Stimulated activated CD4-positive, alpha-beta T cell treated with anti-CD3 and anti-CD28 coated beads, Interleukin-12 subunit alpha, Interleukin-12 subunit beta, amount 100 ng/mL, for 24 hours (primary cell): Measurements from ENCODE around the gene DOCK6.

Experiments used
- DNase-seq, 2 experiments: peaks; one replicate each; pipeline ENCODE4 v3.0.0-alpha.2; 2020; ENCODE audit warnings: low read depth in 2 of 2

Gene DOCK6

DNA sequence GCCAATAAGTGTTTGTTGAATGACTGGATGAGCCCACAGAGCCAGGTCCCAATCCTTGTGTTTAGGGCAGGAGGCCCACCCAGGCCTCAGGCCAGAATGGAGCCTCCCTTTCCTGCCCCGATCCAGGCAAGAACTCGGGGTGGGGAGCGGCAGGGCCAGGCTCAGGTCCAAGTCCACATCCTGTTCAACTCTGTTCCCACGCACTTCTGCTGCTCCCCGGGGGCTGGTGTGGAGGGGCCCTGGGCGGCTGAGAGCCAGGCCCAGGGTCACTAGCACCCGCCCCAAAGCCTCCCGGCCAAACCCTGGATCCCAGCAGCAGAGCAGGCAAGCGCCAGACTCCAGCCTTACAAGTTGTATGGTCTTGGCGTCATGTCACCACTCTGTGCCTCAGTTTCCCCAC lies 14.9 kb downstream of the DOCK6 start:
- no peak for DNase-seq

DNA sequence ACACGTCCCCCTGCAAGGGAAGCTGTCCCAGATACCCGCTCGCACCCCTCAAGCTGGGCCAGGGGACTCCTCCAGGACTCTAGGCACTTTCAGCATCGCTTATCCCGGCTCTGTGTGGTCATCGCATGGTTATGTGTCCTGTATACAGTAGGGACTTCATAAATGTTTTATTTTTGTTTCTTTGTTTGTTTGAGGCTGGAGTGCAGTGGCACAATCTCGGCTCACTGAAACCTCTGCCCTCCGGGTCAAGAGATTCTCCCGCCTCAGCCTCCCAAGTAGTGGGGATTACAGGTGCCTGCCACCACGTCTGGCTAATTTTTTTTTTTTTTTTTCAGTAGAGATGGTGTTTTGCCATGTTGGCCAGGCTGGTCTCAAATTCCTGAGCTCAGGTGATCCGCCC lies 15.4 kb downstream of the DOCK6 start:
- no peak for DNase-seq

DNA sequence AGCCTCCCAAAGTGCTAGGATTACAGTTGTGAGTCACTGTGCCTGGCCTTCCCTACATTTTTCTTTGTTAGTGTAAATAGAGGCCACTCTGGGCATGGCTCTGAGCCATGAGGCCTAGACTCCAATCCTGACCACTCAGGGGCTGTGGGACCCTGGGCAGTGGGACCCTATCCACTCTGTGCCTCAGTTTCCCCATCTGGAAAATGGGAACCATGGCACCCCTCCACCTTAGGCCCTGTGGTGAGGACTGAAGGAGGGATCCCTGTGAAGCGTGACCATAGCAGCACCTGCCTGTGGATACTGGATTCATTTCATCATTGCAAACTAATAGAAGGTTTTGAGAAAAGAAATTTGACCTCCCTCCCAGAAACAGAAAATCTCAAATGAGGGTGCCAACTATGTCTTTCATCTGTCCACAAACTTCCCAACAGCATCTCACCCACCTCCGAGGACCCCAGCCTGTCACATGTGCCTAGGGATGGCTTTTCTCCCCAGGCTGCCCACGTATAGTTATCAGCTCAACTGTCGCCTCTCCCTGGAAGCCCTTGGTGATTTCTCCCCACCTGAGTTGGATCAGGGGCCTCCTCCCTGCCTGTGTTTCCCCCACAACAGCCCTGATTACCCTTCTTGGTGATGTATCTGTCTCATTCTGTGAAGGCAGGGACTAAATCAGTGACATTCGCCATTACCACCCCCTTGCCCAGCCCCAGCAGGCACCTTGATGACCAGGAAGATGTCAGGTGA lies 17.3 kb downstream of the DOCK6 start:
- no peak for DNase-seq

DNA sequence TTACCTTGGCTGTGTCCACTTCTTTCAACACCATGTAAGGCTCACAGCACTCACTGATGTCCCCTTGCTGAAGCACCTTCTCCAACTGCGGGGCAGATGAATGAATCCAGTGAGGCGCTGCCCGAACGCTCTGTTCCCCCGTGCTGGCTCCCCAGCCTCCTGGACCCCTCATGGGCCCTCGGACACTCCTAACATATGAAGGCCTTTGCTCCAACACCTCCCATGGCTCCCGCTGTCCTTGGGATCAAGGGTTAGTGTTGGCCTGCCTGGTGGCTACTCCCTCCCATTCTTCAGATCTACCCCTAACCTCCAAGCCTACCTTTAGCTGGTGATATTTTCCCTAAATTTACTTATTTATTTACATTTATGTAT lies 18.5 kb downstream of the DOCK6 start:
- DNase-seq = no peak

DNA sequence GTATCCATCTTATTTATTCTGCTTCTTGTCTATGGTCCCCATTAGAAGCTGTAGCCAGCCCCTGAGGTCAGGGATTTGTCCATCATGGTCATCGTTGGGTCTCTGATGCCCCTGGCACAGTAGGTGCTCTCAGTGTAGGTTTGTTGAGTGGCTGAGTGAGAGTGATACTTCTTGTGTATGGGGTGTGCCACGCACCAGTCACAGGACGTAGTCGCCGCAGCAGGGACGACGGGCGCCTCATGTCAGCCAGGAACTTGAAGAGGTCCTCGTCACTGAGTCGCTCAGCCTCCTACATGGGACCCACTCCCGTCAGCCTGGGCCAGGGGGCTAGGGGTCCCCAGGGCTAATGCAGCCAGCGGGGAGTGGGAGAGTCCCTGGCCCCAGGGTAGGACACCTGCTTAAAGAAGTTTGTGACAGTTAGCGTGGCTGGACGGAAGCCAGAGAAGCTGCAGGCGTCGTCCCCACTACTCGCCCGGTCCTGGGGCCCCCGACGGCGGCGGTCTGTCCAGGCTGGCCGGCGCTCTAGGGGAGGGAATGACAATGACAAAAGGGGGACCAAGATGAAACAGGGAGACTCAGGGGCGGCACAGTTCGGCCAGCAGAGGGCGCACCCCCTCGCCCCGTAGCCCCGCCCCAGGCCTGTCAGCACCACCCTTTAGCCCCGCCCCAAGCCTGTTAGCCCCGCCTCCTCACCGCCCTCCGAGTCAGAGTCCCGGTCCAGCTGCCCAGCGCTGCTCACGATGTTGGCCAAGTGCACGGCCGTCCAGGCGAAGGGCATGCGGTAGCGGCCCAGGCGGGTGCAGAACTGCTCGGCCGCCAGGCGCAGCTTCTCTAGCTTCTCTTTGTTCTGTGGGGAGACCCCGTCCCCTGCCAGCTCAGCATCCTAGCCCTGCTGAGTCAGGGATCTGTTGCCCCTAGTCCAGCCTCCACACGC lies 19.2 kb downstream of the DOCK6 start:
- DNase-seq = peak; percentile 73 to 94

DNA sequence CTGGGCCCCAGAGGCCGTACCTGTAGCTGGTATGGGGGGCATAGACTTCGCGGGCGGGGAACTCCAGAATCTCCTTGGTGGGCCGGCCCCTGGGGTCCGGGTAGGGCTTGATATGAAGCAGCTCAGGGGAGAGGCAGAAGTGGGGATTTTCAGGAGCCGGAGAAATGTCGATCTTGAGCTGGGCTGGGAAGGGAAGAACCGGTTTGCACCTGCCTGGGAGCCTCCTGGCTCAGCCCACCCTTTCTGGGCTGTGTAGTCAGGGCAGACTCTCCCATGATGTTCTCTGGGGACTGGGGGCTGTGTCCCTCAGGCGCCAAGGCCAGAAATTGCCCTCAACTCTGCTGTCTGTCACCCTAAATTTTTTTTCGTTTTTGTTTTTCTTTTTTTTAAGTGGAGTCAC lies 20.3 kb downstream of the DOCK6 start:
- DNase-seq = no peak

DNA sequence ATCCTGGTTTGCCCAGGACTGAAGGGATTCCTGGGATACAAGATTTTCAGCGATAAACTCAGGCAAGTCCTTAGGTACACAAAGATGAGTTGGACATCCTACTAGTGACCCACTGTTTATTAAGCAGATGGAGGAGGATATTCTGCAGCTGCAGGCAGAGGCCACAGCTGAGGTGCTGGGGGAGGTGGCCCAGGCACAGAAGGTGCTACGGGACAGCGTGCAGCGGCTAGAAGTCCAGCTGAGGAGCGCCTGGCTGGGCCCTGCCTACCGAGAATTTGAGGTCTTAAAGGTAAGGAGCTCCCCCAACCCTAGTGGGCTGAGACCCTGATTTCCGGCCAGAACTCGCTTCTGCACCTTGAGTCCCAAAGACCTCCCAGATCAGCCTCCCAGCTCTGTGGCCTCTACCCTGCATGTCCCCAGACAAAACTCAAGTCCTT lies 22.3 kb downstream of the DOCK6 start:
- DNase-seq = no peak

DNA sequence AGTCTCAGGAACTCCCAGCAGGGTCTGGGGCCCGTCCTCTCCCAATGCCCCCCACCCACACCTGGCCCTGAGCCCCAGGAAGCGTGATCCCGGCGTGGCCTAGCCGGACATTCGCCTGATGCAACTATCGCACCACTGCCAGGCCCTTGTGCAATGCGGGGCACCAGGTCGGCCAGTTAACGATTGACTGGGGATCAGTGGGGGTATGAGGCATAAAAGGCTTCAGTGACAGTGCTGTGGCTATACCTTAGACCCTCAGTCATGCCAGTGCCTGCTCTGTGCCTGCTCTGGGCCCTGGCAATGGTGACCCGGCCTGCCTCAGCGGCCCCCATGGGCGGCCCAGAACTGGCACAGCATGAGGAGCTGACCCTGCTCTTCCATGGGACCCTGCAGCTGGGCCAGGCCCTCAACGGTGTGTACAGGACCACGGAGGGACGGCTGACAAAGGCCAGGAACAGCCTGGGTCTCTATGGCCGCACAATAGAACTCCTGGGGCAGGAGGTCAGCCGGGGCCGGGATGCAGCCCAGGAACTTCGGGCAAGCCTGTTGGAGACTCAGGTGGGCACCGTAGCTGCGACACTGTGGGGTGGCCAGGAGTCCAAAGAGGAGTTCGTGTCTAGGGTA lies 22.8 kb downstream of the DOCK6 start, which contains the start of gene ANGPTL8:
ANGPTL8 (plus strand) TSS at position 243 of the 624 bp plus-strand sequence; CDS start at position 262, 19 bp downstream.
- no peak for DNase-seq

DNA sequence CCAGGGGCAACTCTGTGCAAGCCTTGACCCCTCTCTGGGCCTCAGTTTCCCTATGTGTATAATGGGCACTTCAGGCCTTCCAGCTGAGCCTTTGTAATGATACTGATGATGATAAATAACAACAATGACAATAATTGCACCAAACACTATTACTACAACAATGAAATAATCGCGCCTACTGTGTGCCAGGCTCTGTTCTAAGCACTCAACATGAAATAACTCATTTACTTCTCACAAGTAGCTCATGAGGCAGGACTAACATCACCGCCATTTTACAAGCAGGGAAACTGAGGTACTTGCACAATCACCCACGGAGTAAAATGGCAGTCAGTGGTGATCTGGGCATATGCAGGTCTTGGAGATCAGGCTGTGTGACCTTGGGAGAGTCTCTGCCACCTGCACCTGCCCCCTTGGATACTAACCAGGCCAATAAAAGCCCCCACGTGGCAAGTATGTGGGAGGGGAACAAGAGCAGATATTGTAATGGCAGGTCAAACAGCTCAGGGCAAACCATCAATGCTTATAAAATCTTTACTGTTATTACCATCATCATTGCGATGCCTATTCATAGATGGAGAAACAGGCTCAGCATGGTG lies 23.4 kb downstream of the DOCK6 start:
- DNase-seq = no peak

DNA sequence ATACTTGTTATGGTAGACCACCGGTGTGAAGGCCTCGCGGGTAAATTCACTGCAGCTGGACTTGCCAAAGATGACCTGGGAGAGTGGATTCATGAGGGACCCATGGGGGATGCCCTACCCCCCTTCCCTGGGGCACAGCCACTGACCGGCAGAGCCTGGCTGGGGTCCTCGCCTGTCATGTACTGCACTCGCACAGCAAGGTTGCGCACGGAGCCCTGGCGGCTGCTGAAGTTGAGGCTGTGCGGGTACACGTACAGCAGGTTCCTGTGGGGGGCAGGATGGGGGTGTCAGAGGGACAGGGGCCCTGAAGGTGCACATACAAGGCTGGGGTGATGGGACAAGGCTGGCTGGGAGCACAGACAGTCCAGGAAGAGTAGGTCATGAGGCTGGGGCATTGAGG lies 24.3 kb downstream of the DOCK6 start:
- DNase-seq = no peak

DNA sequence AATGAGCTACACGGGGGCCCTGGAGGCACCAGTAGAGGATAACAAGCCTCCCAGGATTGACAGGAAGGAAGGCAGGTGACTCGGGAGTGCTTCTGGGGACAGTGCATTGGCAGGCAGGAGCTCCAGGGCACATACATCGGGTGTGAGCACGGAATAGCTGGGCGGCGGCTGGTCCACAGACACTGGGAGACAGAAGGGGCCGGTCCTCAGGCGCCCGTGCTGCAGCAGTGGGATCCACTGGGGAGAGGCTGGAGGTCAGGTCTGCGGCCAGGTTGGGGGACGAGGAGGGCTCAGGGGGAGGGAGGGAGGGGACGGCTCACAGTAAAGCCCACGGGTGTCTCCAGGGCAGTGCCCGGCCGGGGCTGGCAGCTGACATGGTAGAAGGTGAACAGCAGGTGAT lies 25.0 kb downstream of the DOCK6 start:
- no peak for DNase-seq

DNA sequence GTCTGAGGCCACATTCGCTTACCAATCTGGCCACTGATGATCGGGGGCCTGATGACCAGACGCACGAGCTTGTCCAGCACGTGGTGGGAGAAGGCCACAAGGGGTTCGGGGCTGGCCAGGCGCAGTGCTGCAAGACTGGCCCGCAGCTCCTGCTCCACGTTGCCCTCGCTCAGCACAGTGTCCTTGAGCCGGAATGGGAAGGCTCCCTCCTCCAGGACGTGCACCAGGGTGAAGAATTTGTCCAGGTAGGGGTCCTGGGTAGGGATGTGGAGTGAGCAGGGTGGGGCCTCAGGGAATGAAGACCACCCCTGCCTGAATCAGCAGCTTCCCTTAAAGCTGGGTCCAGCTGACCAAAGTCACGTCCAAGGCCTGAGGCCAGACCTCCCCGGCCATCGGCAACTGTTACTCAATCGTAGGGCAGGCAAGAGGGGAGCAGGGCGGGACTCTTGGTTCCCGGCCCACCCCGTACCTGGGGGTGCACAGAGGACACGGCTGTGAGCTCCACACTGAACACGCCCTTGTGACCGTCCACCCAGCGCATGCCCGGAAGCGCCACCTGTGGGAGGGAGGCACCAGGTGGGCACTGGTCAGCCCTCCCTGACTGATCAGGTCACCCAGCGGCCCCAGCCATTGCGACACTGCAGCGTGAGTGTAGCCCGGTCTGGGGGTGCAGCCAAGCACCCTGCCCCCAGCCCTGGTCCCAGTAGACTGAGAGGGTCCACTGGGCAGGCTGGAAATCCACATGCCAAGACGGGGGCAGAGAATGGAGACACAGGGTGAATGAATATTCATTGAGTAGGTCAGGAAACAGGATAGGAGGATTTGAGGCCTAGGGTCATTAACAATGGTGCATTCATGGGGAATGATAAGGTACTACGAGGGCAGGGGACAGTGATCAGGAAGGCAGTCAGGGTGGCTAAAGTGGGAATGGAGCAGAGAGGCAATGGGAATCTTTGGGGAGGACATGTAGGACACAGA lies 25.7 kb downstream of the DOCK6 start:
- no peak for DNase-seq

DNA sequence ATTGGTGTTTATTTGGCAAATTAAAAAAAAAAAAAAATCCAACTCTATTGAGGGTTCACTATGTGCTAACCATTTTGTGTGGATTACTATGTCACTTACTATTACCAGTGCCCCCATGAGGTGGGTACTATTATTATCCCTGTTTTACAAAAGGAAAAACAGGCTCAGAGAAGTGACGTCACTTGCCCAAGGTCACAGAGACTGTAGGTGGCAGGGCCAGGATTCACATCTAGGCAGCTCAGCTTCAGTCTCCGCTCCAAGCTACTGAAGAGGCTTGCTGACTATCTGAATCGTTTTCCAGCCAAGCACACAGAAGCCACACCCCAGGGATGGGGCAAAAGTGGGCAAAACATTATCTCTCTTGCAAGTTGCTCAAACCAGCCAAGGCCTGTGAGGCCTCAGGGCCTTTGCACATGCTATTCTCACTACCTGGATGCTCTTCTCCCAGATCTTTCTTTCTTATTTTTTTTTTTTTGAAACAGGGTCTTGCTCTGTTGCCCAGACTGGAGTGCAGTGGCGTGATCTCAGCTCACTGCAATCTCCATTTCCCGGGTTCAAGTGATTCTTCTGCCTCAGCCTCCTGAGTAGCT lies 27.7 kb downstream of the DOCK6 start:
- DNase-seq = no peak

DNA sequence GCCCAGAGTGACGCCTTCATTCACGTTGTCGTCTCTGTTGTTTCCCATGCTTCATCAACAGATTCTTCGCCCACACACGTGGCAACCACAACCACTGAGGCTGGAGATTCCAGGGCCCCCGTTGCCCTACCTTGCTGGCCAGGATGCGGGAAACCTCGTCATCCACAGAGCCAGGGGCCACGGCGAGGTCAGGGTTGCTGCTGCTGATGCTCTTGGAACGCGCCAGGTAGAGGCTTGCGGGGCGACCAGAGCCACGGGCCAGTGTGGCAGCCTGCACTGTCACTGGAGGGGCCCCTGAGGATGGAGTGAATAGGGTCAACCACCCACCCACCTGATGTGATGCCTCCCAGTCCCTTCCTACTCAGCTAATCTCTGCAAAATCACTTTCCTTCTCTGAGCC lies 29.3 kb downstream of the DOCK6 start:
- DNase-seq = no peak

DNA sequence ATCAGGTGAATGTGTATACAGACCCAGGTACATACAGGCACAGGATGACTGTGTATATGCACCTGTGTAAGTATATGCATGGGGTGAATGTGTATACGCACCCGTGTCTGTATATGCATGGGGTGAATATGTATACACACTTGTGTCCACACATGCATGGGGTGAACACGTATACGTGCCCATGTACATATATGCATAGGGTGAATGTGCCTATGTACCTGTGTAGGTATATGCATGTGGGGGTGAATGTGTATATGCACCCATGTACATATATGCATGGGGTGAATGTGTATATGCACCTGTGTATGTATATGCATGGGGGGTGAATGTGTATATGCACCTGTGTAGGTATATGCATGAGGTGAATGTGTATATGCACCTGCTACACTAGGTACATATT lies 29.8 kb downstream of the DOCK6 start:
- no peak for DNase-seq

DNA sequence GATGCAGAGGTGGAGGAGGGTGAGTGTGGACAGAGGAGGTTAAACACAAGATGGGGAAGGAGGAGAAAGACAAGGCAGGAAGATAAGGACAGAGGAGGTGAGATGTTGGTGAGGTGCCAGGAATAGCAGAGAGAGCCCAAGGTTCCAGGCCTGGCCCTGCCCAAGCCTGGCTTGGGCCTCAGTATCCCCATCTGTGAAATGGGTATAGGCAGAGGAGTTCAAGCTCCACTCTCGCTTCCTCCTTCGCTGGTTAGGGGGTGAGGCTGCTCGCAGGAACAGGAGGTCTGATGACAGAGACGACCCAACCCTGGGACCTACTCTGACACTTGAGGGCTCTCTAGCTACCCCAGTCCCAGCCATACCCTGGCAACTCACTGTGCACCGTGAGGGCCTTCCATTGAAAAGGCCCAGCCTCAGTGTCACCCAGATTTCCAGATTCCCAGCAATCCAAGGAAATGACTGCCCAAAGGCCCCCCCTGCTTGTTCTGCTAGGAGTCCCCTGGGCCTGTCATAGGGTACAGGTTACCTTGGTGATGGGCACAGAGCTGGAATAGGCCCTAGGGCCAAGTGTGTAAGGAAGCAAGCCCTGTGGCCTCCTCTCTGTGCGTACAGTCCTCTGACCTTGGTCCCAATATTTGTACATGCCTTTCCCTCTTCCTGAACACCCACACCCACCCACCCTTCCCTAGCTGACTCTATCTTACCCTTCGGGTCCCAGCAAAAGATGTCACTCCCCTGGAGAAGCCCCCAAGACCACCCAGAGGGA lies 31.5 kb downstream of the DOCK6 start:
- DNase-seq = no peak

DNA sequence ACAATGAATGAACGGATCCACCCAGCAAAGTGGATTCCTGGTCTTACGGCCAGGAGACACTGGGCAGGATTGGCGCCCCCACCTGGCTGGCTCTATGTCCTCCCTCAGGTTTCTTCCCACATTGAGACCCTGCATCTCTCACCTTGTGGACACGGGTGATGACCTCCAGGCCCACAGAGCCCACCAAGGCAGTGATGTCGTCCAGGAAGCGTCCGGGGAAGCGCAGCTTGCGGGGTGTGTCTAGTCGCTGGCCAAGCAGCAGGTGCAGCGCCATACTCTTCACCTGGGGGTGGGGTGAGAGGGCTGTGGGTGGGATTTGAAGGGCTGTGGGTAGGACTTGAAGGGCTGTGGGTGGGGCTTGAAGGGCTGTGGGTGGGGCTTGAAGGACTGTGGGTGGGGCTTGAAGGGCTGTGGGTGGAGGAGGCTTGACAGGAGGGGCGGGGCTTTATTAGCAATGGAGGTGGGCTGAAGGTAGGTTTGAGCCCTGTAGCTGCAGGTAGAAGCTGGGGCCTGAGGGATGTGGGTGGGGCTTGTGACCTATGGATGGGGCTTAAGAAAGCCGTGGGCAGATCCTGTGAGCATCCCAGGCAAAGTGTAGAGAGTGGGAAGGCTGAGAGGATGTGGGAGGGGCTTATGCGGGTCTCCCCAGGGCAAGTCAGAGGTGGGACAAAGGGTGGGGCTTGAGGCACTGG lies 35.0 kb downstream of the DOCK6 start:
- DNase-seq = peak in 1 of 2 experiments; percentile 8

DNA sequence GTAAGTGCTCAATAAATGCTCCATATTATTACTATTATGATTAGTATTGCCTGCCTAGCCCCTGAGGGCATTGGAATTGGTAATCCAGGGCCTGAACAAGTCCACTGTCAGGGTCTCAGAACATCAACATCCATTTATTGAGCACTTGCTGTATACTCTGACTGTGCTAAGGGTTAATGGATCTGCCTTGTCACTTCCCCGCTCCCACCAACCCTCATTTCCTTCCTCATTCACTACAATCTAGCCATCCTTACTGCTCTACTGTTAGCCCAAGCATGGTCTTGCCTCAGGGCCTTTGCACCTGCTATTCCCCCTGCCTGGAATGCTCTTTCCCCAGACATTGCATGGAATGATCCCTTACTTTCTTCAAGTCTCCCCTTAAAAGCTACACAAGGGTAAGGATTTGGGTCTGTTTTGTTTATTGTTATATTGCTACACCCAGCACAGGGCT lies 35.6 kb downstream of the DOCK6 start:
- no peak for DNase-seq

DNA sequence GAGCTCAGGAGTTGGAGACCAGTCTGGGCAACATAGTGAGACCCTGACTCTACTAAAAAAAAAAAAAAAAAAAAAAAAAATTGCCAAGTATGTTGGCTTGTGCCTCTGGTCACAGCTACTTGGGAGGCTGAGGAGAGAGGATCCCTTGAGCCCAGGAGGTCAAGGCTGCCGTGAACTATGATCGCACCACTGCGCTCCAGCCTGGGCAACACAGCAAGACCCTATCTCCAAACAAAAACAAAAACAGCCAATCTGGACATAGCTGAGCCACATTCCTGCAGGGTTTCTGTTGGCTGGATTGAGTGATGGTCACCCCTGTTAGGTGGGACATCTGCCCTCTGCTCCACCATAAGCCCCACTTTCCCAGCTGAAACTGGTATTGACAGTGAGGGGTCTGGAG lies 36.5 kb downstream of the DOCK6 start:
- no peak for DNase-seq
